Measurements from ENCODE around the gene P2RY6.

GRCh38 chr11:73229321-73229895 lies 42.7 kb upstream of the P2RY6 start:
- TF ChIP-seq POLR2A (IDR thresholded peaks at IDR 0.05; ENCODE audit: extremely low read depth, insufficient read length) (no peak), MAX (IDR thresholded peaks at IDR 0.05; ENCODE audit: low read depth, low read length) (no peak)
- TF ChIP-seq, protein P1, sequence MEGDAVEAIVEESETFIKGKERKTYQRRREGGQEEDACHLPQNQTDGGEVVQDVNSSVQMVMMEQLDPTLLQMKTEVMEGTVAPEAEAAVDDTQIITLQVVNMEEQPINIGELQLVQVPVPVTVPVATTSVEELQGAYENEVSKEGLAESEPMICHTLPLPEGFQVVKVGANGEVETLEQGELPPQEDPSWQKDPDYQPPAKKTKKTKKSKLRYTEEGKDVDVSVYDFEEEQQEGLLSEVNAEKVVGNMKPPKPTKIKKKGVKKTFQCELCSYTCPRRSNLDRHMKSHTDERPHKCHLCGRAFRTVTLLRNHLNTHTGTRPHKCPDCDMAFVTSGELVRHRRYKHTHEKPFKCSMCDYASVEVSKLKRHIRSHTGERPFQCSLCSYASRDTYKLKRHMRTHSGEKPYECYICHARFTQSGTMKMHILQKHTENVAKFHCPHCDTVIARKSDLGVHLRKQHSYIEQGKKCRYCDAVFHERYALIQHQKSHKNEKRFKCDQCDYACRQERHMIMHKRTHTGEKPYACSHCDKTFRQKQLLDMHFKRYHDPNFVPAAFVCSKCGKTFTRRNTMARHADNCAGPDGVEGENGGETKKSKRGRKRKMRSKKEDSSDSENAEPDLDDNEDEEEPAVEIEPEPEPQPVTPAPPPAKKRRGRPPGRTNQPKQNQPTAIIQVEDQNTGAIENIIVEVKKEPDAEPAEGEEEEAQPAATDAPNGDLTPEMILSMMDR (IDR thresholded peaks at IDR 0.05; ENCODE audit: low read depth, low read length): no peak
